Sigmoid colon (tissue), 7 donors: ENCODE measurements around the gene C14orf119. TPM values are rescaled to one million over a fixed set of nuclear protein-coding genes. Genes with fewer than 3 reads are reported as not detected.

ENCODE experiments used
- DNase-seq: peaks from one replicate; pipeline ENCODE4 v3.0.0-alpha.2; 2019
- H3K27ac ChIP-seq, 4 donors: fragments of 200-600 bp; sonication (generic); one replicate each; pipeline ENCODE4 v1.5.1; 2016 to 2019; ENCODE audit warnings: mild to moderate bottlenecking in 1 of 4
- H3K27me3 ChIP-seq, 3 donors: fragments of 200-600 bp; sonication (generic); one replicate each; pipeline ENCODE4 v1.5.1; 2019; ENCODE audit warnings: mild to moderate bottlenecking in 1 of 3
- H3K36me3 ChIP-seq, 4 donors: fragments of 200-600 bp; sonication (generic); one replicate each; pipeline ENCODE4 v1.5.1; 2016 to 2019
- H3K4me1 ChIP-seq, 4 donors: fragments of 200-600 bp; sonication (generic); one replicate each; pipeline ENCODE4 v1.5.1; 2017 to 2019
- H3K4me3 ChIP-seq, 4 donors: fragments of 200-600 bp; sonication (generic); one replicate each; pipeline ENCODE4 v1.5.1; 2017 to 2019; ENCODE audit warnings: mild to moderate bottlenecking in 2 of 4, moderate library complexity in 1 of 4
- H3K9me3 ChIP-seq, 4 donors: fragments of 200-600 bp in 3 of 4; sonication (generic) in 3 of 4; one replicate each; pipeline versions ENCODE4 v1.5.1 to v1.6.1; 2013 to 2019
- CTCF ChIP-seq, 4 experiments: fragments of 450-650 bp in 3 of 4; fragments of 200-600 bp in 1 of 4; IDR thresholded peaks; one replicate each; pipeline ENCODE4 v1.5.1; 2016 to 2019; ENCODE audit warnings: antibody characterized with exemption in 4 of 4, mild to moderate bottlenecking in 3 of 4, moderate library complexity in 2 of 4
- EP300 ChIP-seq, 4 donors: sonication (generic); formaldehyde crosslinking; IDR thresholded peaks; one replicate each; pipeline ENCODE4 v1.6.1; 2017; ENCODE audit warnings: antibody characterized with exemption in 4 of 4
- POLR2A ChIP-seq, 2 donors: fragments of 450-650 bp; IDR thresholded peaks; one replicate each; pipeline ENCODE4 v1.6.1; 2016; ENCODE audit warnings: antibody characterized with exemption in 2 of 2, mild to moderate bottlenecking in 2 of 2, moderate library complexity in 2 of 2
- POLR2AphosphoS5 ChIP-seq, 4 donors: sonication (generic); formaldehyde crosslinking; IDR thresholded peaks; one replicate each; pipeline ENCODE4 v1.6.1; 2017; ENCODE audit warnings: antibody characterized with exemption in 4 of 4
- WGBS, 2 donors: extraction: QIAGEN DNeasy Blood & Tissue Kit; methylation state at CpG; one replicate each; pipeline ENCODE4 v1.1.7; 2013; 5-methylcytosine and 5-hydroxymethylcytosine counted together
- intact Hi-C: fragments of 100-400 bp; cut with DNase I; formaldehyde crosslinking; loops from one replicate; pipeline ENCODE4 v1.15.1; 2023
- polyA plus RNA-seq, 3 donors: library from polyadenylated mRNA; stranded (reverse); fragments of 200-250 nt; gene quantifications; one replicate each; pipeline ENCODE4 v1.2.3, GENCODE V29; 2013
- total RNA-seq, 4 donors: library from RNA; depleted of rRNA; stranded (reverse); fragments of >200 nt; gene quantifications; one replicate each; pipeline ENCODE4 v1.1.0, GENCODE V29; 2016
- donor health status: healthy with polysubstance abuse.
- donor health status: Bipolar disorder and iron deficiency.
- donor health status: healthy.

C14orf119 gene
- total and polyA plus RNA-seq, 7 donors = 22.4 to 94.3 (median 38.9) TPM

- Histone ChIP-seq H3K27me3 (peaks cover 0 to 26% (median 3%) of the 10 kb centered on the region in 3 donors), H3K4me1 (no peaks in the 10 kb centered on the region), H3K27ac (no peak overlapping the region), H3K4me3 (no peak overlapping the region), H3K36me3 (no peaks in the 10 kb centered on the region), H3K9me3 (no peaks in the 10 kb centered on the region)
- WGBS, 2 donors = 29 to 44% methylated on average over 12 of the region's 12 CpGs
- TF ChIP-seq POLR2A (IDR thresholded peaks at IDR 0.05) (no peak), CTCF (IDR thresholded peaks at IDR 0.05) (no peak), EP300 (IDR thresholded peaks at IDR 0.05) (no peak), POLR2AphosphoS5 (IDR thresholded peaks at IDR 0.05) (no peak)
- DNase-seq = peak; percentile 63
- intact Hi-C loops = no loop called here
These were observed 17.3 kb downstream of the C14orf119 start for GRCh38 chr14:23112359-23113178.

GRCh38 chr14:23113431-23114119 is 18.3 kb downstream of the C14orf119 start:
- H3K36me3 ChIP-seq = no peaks in the 10 kb centered on the region
- TF ChIP-seq CTCF (IDR thresholded peaks at IDR 0.05) (no peak), POLR2A (IDR thresholded peaks at IDR 0.05) (no peak), POLR2AphosphoS5 (IDR thresholded peaks at IDR 0.05) (no peak), EP300 (IDR thresholded peaks at IDR 0.05) (no peak)
- H3K4me1 ChIP-seq = no peaks in the 10 kb centered on the region
- no peak overlapping the region for H3K27ac ChIP-seq
- H3K4me3 ChIP-seq = no peak overlapping the region
- peak; percentile 58 for DNase-seq
- WGBS, 2 donors = 70 to 74% methylated on average over 10 of the region's 10 CpGs
- intact Hi-C loops = no loop called here
- peaks cover 0 to 26% (median 3%) of the 10 kb centered on the region in 3 donors for H3K27me3 ChIP-seq
- no peaks in the 10 kb centered on the region for H3K9me3 ChIP-seq

- Histone ChIP-seq H3K27me3 (peaks cover 0 to 26% (median 3%) of the 10 kb centered on the region in 3 donors), H3K4me3 (no peak overlapping the region), H3K27ac (no peak overlapping the region), H3K4me1 (no peaks in the 10 kb centered on the region), H3K9me3 (no peaks in the 10 kb centered on the region), H3K36me3 (no peaks in the 10 kb centered on the region)
- intact Hi-C loops = no loop called here
- DNase-seq = peak; percentile 46
- no peak for TF ChIP-seq POLR2AphosphoS5 (IDR thresholded peaks at IDR 0.05)
- no peak for TF ChIP-seq CTCF (IDR thresholded peaks at IDR 0.05)
- no peak for TF ChIP-seq EP300 (IDR thresholded peaks at IDR 0.05)
- TF ChIP-seq POLR2A (IDR thresholded peaks at IDR 0.05) = no peak
- 71 to 84% methylated on average over 5 of the region's 5 CpGs for whole genome bisulfite sequencing, 2 donors
These were observed 18.8 kb downstream of the C14orf119 start for GRCh38 chr14:23114120-23114458.

- no peak overlapping the region for H3K27ac ChIP-seq
- H3K4me1 ChIP-seq = no peaks in the 10 kb centered on the region
- no peaks in the 10 kb centered on the region for H3K9me3 ChIP-seq
- TF ChIP-seq CTCF (IDR thresholded peaks at IDR 0.05) (no peak), POLR2A (IDR thresholded peaks at IDR 0.05) (no peak), EP300 (IDR thresholded peaks at IDR 0.05) (no peak), POLR2AphosphoS5 (IDR thresholded peaks at IDR 0.05) (no peak)
- intact Hi-C loops = no loop called here
- H3K4me3 ChIP-seq = no peak overlapping the region
- DNase-seq = peak; percentile 51
- no peaks in the 10 kb centered on the region for H3K36me3 ChIP-seq
- 71 to 79% methylated on average over 4 of the region's 4 CpGs for WGBS, 2 donors
- peaks cover 0 to 26% (median 3%) of the 10 kb centered on the region in 3 donors for H3K27me3 ChIP-seq
These were observed 19.3 kb downstream of the C14orf119 start for GRCh38 chr14:23114669-23115038.
